ENCODE data around the gene AHCY.
"Not testable (repeated sequence)": the region's sequence is repeated elsewhere in the genome, so short reads cannot be mapped to it uniquely, and the experiment has no call there.

The AHCY gene

DNA sequence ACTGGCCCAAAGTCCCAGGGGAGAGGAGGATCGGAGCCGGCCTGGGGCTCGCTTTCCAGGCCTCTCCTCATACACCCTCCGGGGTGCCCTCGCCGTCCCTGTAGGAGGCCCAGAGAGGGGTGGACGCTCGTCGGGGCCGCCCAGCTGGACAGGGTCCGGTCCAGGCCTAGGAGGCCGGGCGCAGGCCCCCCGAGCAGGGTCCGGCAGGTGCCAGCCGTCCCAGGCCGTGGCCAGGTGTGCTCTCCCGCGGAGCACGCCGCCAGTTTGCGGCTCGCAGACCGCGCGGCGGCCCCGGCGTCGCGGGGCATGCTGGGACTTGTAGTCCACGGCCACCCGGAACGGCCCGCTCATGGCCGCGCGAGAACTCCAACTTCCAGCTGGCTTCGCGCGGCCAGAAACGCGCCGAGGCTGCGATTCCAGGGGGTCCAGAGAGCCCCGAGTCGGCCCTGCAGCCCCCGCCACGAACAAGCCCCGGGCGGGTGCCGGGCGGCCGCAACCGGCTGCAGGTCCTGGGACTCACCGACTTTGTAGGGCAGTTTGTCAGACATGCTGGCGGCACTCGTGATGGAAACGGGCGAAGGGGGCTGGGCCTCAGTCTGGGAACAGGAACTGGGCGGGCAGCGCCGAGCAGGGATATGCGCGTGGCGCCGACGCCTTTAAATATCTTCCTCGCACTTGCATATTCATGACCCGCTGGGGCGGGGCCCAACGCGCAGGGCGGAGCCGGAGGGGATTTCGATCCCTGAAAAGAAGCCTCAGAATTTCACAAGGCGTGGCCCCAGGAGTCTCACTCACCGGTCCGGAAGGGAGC is at the start of gene AHCY:
Gene AHCY (minus strand): TSS at position 633 of the 811 bp plus-strand sequence. CDS start 85 bp downstream, at position 548.
- DNase-seq = peak; percentile 96

DNA sequence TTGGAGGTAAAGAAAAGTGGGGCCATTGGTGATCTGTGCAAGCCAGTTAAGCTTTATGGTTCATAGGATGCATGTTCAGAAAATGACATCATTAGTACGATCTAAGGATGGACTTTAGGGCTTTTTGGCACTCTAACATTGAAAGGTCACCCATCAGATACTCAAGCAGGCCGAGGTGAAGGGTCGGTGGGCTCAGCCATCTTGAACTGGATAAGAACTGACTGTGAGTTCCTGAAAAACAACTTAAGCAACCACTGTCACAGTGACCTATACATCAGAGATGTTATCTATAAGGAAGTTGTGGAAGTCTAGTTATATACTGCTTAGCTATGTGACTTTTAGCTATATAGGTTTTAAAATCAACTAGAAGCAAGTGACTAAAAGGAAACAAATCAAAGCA is 46.9 kb upstream of the AHCY start:
- peak; percentile 68 for DNase-seq

DNA sequence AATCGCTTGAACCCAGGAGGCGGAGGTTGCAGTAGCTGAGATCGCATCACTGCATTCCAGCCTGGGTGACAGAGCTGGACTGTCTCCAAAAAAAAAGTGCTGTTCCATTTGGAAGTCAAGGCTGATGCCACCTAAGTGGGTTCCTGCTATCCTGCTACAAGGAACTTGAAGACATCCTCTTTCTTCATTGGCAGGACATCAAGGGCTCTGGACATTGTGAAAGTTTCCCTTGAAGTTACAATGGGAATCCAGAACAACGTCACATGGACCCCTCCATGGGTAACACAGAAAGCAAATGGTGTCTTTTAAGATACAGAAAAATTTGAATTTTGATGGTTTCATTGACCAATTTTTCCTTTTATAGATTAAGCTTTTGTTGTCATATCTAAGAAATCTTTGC is 44.4 kb upstream of the AHCY start:
- no peak for DNase-seq

DNA sequence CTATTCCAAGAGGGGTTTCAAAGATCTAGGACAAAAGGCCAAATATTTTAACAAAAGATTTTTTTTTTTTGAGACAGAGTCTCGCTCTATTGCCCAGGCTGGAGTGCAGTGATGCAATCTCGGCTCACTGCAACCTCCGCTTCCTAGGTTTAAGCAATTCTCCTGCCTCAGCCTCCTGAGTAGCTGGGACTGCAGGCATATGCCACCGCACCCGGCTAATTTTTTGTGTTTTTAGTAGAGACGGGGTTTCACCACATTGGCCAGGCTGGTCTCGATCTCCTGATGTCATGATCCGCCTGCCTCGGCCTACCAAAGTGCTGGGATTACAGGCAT is 43.3 kb upstream of the AHCY start:
- not testable (repeated sequence) for DNase-seq

DNA sequence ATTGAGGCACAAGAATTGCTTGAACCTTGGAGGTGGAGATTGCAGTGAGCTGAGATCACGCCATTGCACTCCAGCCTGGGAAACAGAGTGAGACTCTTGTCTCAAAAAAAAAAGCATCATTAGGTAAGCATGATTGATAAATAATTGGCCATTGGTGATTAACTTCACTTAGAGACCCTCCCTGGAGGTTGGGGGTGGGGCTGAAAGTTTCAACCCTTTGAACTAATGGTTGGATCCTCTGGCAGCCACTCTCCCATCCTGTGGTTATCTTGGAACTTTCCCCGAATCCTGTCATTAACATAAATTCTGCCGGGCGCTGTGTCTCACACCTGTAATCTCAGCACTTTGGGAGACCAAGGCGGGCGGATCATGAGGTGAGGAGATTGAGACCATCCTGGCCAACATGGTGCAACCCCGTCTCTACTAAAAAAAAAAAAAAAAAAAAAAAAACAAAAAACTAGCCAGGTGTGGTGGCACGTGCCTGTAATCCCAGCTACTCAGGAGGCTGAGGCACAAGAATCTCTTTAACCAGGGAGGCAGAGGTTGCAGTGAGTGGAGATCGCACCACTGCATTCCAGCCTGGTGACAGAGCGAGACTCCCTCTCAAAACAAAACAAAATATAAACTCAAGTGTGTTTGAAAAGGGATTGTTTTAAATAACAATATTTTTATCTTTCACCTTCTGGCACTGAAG is 42.8 kb upstream of the AHCY start:
- not testable (repeated sequence) for DNase-seq

DNA sequence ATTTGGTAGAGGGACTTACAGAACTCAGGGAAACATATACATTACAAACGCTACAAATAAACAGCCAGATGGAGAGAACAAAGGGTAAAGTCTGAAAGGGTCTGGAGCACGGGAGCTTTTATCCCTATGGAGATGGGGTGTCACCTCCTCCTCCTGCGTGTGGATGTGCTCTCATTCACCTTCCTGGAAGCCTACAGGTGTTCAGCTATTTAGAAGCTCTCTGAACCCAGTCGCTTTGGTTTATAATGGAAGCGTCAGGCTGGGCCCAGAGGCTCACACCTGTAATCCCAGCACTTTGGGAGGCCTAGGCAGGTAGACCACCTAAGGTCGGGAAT is 42.2 kb upstream of the AHCY start:
- no peak for DNase-seq

DNA sequence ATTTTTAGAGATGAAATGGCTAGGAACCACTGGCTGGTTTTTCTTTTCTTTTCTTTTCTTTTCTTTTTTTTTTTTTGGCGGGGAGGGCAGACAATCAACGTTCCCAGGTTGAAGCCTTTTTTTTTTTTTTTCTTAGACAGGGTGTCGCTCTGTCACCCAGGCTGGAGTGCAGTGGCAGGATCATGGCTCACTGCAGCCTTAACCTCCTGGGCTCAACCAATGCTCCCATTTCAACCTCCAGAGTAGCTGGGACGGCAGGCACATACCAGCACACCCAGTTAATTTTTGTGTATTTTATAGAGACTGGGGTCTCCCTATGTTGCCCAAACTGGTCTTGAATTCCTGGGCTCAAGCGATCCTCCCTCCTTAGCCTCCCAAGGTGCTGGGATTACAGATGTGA is 41.1 kb upstream of the AHCY start:
- no peak for DNase-seq

DNA sequence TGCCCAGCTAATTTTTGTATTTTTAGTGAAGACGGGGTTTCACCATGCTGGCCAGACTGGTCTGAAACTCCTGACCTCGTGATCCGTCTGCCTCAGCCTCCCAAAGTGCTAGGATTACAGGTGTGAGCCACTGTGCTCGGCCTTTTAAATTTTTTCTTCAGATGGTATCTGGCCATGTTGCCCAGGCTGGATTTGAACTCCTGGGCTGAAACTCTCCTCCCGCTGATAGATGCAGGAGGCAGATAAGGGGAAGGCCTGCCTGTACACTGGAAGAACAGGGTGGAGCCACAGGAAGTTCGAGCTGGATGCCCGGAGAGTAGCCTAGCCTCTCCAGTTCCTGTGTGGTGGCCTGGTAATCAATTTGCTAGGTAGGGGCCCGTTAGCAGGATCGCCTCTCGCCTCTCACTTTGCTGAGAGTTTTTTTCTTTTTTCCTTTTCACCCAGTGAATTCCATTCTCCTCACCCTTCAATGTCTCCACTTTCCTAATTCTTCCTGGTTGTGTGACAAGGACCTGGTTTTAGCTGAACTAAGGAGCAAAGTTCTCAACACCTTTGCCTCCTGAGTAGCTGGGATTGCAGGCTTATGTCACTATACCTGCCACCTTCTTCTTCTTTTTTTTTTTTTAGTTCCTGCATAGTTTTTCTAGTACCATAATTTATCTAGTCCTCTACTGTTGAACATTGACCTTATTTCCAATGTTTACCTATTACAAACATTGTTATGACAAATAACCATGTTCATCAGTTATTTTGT is 40.5 kb upstream of the AHCY start:
- DNase-seq = no peak

DNA sequence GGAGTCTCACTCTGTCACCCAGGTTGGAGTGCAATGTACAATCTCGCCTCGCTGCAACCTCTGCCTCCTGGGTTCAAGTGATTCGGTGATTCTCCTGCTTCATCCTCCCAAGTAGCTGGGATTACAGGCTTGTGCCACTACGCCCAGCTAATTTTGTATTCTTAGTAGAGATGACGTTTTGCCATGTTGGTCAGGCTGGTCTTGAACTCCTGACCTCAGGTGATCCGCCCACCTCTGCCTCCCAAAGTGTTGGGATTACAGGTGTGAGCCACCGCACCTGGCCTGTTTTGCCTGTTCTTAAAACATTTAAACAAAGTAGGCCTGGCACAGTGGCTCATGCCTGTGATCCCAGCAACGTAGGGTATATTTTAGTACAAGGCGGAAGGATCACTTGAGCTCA is 38.0 kb upstream of the AHCY start:
- not testable (repeated sequence) for DNase-seq

DNA sequence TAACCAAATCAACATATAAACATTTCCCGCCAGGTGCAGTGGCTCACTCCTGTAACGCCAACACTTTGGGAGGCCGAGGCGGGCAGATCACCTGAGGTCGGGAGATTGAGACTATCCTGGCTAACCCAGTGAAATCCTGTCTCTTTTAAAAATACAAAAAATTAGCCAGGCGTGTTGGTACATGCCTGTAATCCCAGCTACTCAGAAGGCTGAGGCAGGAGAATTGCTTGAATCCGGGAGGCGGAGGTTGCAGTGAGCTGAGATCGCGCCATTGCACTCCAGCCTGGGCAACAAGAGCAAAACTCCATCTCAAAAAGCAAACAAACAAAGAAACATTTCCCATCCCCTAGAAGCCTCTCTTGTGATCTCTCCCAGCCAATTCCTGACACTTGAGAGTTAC is 37.6 kb upstream of the AHCY start:
- DNase-seq = not testable (repeated sequence)

DNA sequence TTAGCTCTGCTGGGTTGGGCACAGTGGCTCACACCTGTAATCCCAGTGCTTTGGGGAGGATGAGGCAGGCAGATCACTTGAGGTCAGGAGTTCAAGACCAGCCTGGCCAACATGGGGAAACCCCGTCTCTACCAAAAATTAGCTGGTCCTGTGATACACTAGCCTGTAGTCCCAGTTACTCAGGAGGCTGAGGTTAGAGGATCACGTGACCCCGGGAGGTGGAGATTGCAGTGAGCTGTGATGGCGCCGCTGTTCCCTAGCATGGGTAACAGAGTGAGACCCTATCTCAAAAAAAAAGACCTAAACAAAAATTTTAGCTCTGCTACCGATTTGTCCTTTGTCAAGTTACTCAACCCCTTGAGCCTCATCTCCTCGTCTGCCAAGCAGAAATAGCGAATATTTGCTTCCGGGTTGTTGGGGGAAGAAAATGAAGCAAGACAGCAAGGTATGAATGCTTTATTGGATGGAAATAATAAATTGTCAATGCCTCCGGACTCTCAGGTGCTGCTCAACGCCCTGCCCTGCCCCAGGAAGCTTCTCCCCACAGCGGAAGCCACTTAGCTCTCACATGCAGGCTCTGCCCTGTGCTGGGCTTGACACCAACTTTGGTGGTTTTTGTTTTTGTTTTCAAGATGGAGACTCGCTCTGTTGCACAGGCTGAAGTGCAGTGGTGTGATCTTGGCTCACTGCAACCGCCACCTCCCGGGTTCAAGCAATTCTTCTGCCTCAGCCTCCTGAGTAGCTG is 35.0 kb upstream of the AHCY start:
- DNase-seq = no peak

DNA sequence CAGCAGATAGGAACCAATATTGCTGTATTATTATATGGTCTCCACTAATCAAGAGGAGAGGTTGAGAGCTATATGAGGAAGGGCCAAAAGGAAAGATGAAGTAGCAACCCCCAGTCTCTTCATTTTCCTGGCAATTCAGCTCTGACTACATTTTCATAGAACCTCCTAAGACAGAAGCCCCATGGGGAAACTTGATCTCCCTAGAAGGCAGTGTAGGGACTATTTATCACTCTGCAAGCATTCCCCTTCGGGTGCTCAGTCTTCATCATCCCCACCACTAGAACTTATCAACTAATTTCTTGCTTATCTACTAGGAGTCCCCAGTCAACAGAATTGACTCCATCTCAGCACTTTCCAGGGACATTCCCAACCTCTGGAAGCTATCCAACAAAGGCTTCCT is 34.4 kb upstream of the AHCY start:
- no peak for DNase-seq

DNA sequence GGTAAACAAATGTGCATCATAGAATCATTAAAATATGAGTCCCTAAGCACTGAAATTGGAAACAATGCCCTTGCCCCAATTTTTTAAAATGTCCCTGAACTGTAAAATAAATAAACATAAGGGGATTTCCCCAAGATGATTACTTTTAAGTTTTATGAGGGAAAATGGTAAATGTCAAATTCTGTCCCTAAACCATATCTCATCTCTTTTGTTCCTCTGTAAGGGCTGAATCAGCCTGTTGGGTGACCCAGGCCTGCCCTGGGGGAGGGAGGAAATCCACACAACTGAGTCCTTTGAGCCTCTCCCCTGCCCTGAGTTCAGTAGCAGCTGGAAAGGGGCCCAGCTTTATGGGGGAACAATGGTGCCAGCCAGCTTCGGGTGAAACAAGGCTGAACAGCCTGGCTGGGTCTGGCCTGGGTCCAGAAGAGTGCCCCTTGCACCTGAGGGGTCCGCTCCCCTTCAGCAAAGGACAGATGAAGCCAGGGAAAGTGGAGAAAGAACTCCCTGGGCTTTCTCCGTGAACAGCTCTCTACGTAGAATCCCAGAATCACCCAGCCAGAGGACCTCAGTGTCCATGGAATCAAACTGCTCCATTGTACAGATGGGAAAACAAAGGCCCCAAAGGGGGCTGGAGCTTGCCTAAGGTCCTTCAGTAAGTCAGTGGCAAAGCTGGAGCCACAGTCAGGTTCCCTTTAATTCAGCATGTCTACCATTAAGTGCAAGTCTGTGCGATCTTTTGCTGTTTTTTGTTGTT is 31.7 kb upstream of the AHCY start:
- no peak for DNase-seq

DNA sequence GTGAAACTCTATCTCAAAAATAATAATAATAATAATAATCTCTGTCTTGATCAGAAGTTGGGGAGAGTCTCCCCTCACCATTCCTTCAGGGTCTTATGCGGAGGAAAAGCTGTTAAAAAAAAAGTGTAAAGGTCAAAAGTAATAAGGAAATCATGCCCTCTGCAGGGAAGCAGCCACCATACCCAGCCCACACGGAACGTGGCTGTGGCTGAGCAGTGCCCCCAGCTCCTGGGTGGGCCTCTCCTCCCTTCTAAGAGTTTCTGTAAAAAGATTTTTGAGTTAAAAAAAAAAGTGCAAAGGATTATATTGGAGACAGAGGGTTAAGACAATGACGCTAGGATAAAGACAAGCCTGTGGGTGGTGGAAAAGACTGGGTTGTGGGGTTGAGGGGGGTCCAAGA is 30.6 kb upstream of the AHCY start:
- no peak for DNase-seq

DNA sequence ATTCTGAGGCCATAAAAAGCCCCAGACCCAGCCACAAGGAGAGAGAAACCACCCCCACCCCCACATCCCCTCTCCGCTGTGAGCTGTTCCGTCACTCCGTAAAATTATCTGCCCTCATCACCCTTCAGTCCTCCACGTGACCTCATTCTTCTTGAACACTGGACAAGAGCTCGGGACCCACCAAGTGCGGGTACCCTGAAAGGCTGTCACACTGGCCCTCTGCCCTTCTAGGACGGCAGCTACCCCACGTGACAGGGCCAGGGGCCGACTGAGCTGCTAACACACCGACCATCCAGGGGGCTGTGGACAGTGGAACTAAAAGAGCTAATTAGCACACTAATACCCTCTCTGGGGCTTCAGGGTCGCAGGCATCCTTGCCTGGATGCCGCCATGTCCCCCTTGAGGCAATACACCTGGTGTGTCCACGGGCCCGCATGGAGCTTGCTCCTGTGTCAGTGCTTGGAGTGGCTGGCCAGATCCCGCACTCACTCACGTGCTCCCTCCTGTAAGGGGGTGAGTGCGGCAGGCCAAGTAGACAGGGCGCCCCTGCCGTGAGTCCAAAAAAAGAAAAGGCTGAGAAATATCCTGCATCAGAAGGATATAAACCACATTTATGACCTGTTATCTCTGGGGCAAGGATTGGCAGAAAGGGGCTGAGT is 29.2 kb upstream of the AHCY start:
- no peak for DNase-seq

DNA sequence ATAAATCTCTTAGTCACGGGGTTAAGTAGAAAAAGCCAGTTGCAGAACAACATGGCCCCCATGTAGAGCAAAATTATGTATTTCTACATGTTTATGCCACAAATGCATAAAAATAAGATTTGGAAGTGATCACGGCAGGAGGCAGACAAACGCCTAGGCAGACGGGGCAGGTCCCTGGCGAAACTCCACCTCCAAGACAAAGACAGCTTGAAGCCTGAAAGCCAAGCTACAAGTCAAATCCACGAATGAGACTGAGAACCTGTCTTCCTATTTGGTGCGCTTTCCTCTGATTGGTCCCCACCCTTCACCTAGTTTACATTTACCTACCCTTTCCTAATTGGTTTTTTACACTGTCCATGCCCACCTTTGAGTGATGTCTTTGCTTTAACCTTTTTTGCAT is 28.7 kb upstream of the AHCY start:
- no peak for DNase-seq

DNA sequence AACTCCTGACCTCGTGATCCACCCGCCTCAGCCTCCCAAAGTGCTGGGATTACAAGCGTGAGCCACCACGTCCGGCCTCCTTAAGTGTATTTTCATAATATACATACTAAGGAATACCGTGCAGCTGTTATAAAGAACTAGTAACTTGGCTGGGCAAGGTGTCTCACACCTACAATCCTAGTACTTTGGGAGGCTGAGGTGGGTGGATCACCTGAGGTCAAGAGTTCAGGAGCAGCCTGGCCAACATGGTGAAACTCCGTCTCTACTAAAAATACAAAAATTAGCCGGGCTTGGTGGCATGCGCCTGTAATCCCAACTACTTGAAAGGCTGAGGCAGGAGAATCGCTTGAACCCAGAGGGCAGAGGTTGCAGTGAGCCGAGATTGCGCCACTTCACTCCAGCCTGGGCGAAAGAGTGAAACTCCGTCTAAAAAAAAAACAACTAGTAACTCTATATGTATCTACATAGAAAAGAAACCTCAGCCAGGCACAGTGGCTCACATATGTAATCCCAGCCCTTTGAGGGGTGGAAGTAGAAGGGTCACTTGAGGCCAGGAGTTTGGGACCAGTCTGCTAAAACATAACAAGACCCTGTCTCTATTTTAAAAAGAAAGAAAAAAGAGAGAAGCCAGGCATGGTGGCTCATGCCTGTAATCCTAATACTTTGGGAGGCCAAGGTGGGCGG is 27.8 kb upstream of the AHCY start:
- DNase-seq = not testable (repeated sequence)

DNA sequence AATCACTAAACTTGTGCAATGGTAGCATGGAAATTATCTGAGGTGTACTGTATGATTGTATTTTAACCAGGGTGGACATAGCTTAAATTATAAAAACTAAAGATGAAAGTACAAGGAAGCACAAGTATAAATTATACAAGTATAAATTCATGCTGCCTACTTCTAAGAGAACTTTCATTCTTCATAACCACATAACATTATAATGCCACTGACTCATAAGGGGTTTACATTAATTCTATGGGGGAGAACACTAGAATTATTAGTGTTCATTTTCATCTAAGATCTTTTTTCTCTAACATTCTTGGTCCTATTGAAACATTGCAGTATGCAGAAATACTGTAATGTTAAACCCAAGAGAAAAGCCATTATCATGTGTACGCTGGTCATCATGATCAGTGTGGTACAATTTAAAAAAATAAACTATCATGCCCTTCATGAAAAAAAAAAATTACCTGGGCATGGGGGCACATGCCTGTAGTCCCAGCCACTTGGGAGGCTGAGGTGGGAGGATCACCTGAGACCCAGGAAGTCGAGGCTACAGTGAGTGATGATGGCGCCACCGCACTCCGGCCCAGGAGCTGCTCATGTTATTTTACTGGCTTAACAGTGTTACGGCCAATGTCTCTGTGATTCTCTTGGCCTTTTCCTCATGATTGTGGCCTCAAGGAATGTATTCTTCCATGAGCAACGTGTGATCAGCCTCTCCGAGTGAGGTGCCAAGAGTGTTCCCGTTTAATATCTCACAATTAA is 25.9 kb upstream of the AHCY start:
- DNase-seq = no peak

DNA sequence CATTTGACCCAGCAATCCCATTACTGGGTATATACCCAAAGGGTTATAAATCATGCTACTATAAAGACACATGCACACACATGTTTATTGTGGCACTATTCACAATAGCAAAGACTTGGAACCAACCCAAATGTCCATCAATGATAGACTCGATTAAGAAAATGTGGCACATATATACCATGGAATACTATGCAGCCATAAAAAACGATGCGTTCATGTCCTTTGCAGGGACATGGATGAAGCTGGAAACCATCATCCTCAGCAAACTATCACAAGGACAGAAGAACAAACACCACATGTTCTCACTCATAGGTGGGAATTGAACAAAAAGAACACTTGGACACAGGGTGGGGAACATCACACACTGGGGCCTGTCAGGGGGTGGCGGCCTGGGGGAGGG is 25.1 kb upstream of the AHCY start:
- not testable (repeated sequence) for DNase-seq

DNA sequence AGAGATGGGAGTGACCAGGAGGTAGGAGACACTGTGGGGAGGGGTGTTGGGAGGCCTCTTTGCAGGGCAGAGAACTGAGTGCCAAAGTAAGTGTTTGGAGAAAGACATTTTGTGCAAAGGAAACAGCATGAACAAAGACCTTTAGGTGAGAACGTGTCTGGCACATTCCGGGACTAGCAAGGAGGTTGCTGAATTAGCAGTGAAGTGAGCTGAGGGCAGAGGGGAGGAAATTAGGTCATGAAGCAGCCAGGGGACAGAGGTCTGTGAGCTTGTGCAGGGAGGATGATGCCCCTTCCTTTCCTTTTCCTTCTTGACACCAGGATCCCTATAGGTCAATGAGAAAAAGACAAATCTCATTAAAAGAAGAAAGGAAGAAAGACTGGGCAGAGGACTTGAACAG is 21.4 kb upstream of the AHCY start:
- DNase-seq = no peak
